H1 (cell line): ENCODE results near the gene FAM53B. TPM values are rescaled to one million over a fixed set of nuclear protein-coding genes. Genes with fewer than 3 reads are reported as not detected.

Experiments
- KDM1A ChIP-seq: fragments of 200-600, 300-600 bp; sonication (generic); IDR thresholded peaks from 2 replicates; pipeline ENCODE4 v1.7.1; 2016; ENCODE audit warnings: mild to moderate bottlenecking, low read length, borderline replicate concordance
- polyA plus RNA-seq, 7 experiments: library from polyadenylated mRNA; depleted of rRNA in 3 of 7; stranded (reverse) in 5 of 7; unstranded in 2 of 7; fragments of >200 nt in 5 of 7; fragments of 200-250 nt in 2 of 7; gene quantifications; 1 replicate in 5 of 7; 2 replicates in 1 of 7; 4 replicates in 1 of 7; pipeline versions ENCODE4 v1.2.1 to v1.2.3, GENCODE V29; 2011 to 2013; ENCODE audit warnings: missing spikeins in 2 of 7, mixed read lengths in 2 of 7
- total RNA-seq: library from RNA; stranded (reverse); fragmentation: NEBNext Ultra II Directional; extraction: Animal tissue kit (Norgen Biotek cat#: 25700); gene quantifications from 2 replicates; pipeline ENCODE4 v1.2.1, GENCODE V29; 2021

FAM53B gene
- total and polyA plus RNA-seq, 2 of the 8 experiments (the other 6 are each of a cell fraction or from before 2014, with no cell fraction given) = 5.3 to 14.4 TPM

GRCh38 chr10:124600051-124600880, 143.9 kb downstream of the FAM53B start (continued):
- no peak for TF ChIP-seq KDM1A
